Measurements from ENCODE around the gene TRABD.

The TRABD gene

GRCh38 chr22:50217543-50218152, 31.9 kb downstream of the TRABD start:
- DNase-seq (ENCODE audit: low read depth): no peak

GRCh38 chr22:50218153-50218995, 32.7 kb downstream of the TRABD start:
- DNase-seq (ENCODE audit: low read depth): no peak

GRCh38 chr22:50218996-50219727, 33.4 kb downstream of the TRABD start:
- DNase-seq (ENCODE audit: low read depth): no peak

- no peak for DNase-seq (ENCODE audit: low read depth)
Observed at GRCh38 chr22:50219800-50220602, 34.3 kb downstream of the TRABD start.

GRCh38 chr22:50220603-50221409, 35.1 kb downstream of the TRABD start:
- no peak for DNase-seq (ENCODE audit: low read depth)

GRCh38 chr22:50221410-50222300, 35.9 kb downstream of the TRABD start:
- no peak for DNase-seq (ENCODE audit: low read depth)

GRCh38 chr22:50222508-50222907, 36.8 kb downstream of the TRABD start:
- no peak for DNase-seq (ENCODE audit: low read depth)

GRCh38 chr22:50224071-50224470, 38.4 kb downstream of the TRABD start:
- DNase-seq (ENCODE audit: low read depth): no peak

GRCh38 chr22:50225200-50225969, 39.7 kb downstream of the TRABD start:
- no peak for DNase-seq (ENCODE audit: low read depth)

- DNase-seq (ENCODE audit: low read depth): no peak
Observed at GRCh38 chr22:50226063-50226874, 40.6 kb downstream of the TRABD start.

GRCh38 chr22:50226875-50227165, 41.1 kb downstream of the TRABD start:
- DNase-seq (ENCODE audit: low read depth): no peak

- no peak for DNase-seq (ENCODE audit: low read depth)
Observed at GRCh38 chr22:50227579-50228215, 42.0 kb downstream of the TRABD start.

GRCh38 chr22:50228366-50228765, 42.7 kb downstream of the TRABD start:
- no peak for DNase-seq (ENCODE audit: low read depth)

- no peak for DNase-seq (ENCODE audit: low read depth)
Observed at GRCh38 chr22:50229370-50229769, 43.7 kb downstream of the TRABD start.

- no peak for DNase-seq (ENCODE audit: low read depth)
Observed at GRCh38 chr22:50232481-50233151, 46.9 kb downstream of the TRABD start.

- DNase-seq (ENCODE audit: low read depth): no peak
Observed at GRCh38 chr22:50233223-50233622, 47.5 kb downstream of the TRABD start.

- DNase-seq (ENCODE audit: low read depth): no peak
Observed at GRCh38 chr22:50236731-50237409, 51.2 kb downstream of the TRABD start.
